ACC112 (cell line): ENCODE results near the gene SLC4A4.

Experiments
- H2AFZ ChIP-seq: fragments of 200-600 bp; sonication (generic); one replicate; pipeline ENCODE4 v1.6.0; 2017; ENCODE audit warnings: antibody characterized with exemption, low read length; ENCODE audit not compliant: unreplicated experiment
- H3K27ac ChIP-seq: fragments of 200-600 bp; sonication (generic); 2 replicates; pipeline ENCODE4 v1.5.1; 2014; ENCODE audit warnings: low read depth, mild to moderate bottlenecking, antibody characterized with exemption, low read length, moderate library complexity
- H3K27me3 ChIP-seq: fragments of 200-600 bp; sonication (generic); 2 replicates; pipeline ENCODE4 v1.6.1; 2014; ENCODE audit warnings: mild to moderate bottlenecking, antibody characterized with exemption, low read length, moderate library complexity, mixed read lengths; ENCODE audit not compliant: insufficient read depth
- H3K36me3 ChIP-seq: fragments of 200-600 bp; sonication (generic); 2 replicates; pipeline ENCODE4 v1.6.1; 2016; ENCODE audit warnings: mild to moderate bottlenecking, antibody characterized with exemption, low read length, moderate library complexity, mixed read lengths; ENCODE audit not compliant: insufficient read depth
- H3K4me1 ChIP-seq: fragments of 200-600 bp; sonication (generic); one replicate; pipeline ENCODE4 v1.6.1; 2016; ENCODE audit warnings: low read length, mixed read lengths; ENCODE audit not compliant: insufficient read depth, unreplicated experiment, control insufficient read depth
- H3K4me3 ChIP-seq: fragments of 200-600 bp; sonication (generic); 2 replicates; pipeline ENCODE4 v1.5.1; 2014; ENCODE audit warnings: mild to moderate bottlenecking, low read depth, low read length
- H3K79me2 ChIP-seq: fragments of 200-600 bp; sonication (generic); one replicate; pipeline ENCODE4 v1.6.0; 2016; ENCODE audit warnings: low read length; ENCODE audit not compliant: control insufficient read depth, unreplicated experiment, insufficient read depth

Gene SLC4A4

DNA sequence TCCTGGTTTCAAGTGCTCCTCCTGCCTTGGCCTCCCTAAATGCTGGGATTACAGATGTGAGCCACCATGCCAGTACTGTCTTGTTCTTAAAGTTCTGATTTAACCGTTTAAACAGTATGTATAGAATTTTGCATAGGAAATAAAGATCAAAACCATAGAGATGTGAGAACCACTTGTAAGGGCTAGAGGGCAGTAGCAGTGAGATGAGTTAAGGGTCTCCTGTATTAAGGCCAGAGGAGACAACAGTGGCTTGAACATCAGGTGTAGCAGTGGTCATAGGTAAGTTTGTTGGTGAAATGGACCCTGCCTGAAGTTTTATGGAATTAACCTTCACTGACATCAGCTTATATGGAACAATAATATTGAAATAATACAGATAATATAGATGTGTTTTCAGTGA lies 155.7 kb downstream of the SLC4A4 start:
- H3K27ac ChIP-seq: no peak overlapping the region
- H3K4me3 ChIP-seq: no peak overlapping the region
- no peaks in the 10 kb centered on the region; the same call in 1 of the 2 replicates for H3K27me3 ChIP-seq
- H3K79me2 ChIP-seq: no peaks in the 10 kb centered on the region
- no peaks in the 10 kb centered on the region for H3K4me1 ChIP-seq
- no peaks in the 10 kb centered on the region for H3K36me3 ChIP-seq
- no peak overlapping the region for H2AFZ ChIP-seq

DNA sequence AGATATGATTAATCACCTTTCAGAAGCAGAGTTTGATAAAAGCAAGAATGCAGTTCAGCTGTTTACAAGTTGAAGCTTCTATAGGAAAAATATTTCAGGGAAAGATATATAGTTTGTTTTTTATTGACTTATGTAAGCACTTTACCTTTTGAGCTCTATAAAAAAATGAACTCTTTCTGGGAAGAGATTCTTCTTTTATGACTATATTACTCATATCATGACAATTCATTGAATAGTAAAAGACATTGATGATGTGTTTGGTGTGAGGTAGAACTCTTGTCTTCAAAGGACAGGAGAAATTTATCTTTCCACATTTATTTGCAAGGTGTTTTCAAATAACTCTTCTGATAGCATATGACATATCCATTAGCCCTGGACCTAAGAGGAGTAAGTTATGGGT lies 156.6 kb downstream of the SLC4A4 start:
- Histone ChIP-seq H3K4me1 (no peaks in the 10 kb centered on the region), H3K27ac (no peak overlapping the region), H3K4me3 (no peak overlapping the region), H3K27me3 (no peaks in the 10 kb centered on the region; the same call in 1 of the 2 replicates), H3K79me2 (no peaks in the 10 kb centered on the region), H2AFZ (no peak overlapping the region), H3K36me3 (no peaks in the 10 kb centered on the region)

DNA sequence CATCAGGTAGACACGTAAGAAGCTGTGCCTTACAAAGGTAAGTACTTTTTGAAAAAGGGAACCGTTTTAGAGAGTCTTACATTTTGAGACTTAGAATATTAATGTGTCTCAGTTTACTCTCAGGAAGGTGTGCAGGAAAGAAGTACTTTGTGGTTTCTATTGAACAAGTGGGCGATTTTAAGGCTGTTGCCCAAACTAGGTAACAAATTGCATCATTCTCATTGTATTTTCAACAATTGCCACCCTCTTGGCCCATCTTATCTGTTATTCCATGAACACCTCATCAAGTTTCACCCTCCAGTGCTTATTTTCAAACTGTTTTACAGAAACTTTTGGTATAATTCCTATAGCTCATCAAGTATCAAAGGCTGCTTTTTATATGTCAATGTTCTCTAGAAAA lies 158.3 kb downstream of the SLC4A4 start:
- H3K27me3 ChIP-seq: no peaks in the 10 kb centered on the region; the same call in 1 of the 2 replicates
- H3K27ac ChIP-seq: no peak overlapping the region
- H3K4me3 ChIP-seq: no peak overlapping the region
- H3K36me3 ChIP-seq: no peaks in the 10 kb centered on the region
- H3K4me1 ChIP-seq: no peaks in the 10 kb centered on the region
- no peaks in the 10 kb centered on the region for H3K79me2 ChIP-seq
- H2AFZ ChIP-seq: no peak overlapping the region

GRCh38 chr4:71498002-71498401 lies 159.2 kb downstream of the SLC4A4 start:
- H3K79me2 ChIP-seq: no peaks in the 10 kb centered on the region
- H3K4me3 ChIP-seq: no peak overlapping the region
- H2AFZ ChIP-seq: no peak overlapping the region
- H3K4me1 ChIP-seq: no peaks in the 10 kb centered on the region
- no peak overlapping the region for H3K27ac ChIP-seq
- H3K27me3 ChIP-seq: no peaks in the 10 kb centered on the region; the same call in 1 of the 2 replicates
- H3K36me3 ChIP-seq: no peaks in the 10 kb centered on the region

GRCh38 chr4:71498625-71499024 lies 159.8 kb downstream of the SLC4A4 start:
- Histone ChIP-seq H3K27me3 (no peaks in the 10 kb centered on the region; the same call in 1 of the 2 replicates), H3K27ac (no peak overlapping the region), H3K79me2 (no peaks in the 10 kb centered on the region), H3K36me3 (no peaks in the 10 kb centered on the region), H3K4me3 (no peak overlapping the region), H2AFZ (no peak overlapping the region), H3K4me1 (no peaks in the 10 kb centered on the region)

DNA sequence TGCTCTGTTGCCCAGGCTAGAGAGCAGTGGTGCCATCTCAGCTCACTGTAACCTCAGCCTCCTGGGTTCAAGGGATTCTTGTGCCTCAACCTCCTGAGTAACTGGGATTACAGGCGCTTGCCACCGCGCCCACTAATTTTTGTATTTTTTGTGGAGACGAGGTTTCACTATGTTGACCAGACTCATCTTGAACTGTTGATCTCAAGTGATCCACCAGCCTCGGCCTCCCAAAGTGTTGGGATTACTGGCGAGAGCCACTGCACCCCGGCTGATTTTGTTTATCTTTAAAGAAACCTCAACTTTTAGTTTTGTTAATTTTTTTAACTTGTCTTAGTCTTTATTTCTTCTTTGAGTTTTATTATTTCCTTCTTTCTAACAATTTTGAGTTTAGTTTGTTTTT lies 163.2 kb downstream of the SLC4A4 start:
- Histone ChIP-seq H3K36me3 (no peaks in the 10 kb centered on the region), H3K79me2 (no peaks in the 10 kb centered on the region), H3K27ac (no peak overlapping the region), H3K4me1 (no peaks in the 10 kb centered on the region), H3K4me3 (no peak overlapping the region), H3K27me3 (no peaks in the 10 kb centered on the region; the same call in 1 of the 2 replicates), H2AFZ (no peak overlapping the region)

DNA sequence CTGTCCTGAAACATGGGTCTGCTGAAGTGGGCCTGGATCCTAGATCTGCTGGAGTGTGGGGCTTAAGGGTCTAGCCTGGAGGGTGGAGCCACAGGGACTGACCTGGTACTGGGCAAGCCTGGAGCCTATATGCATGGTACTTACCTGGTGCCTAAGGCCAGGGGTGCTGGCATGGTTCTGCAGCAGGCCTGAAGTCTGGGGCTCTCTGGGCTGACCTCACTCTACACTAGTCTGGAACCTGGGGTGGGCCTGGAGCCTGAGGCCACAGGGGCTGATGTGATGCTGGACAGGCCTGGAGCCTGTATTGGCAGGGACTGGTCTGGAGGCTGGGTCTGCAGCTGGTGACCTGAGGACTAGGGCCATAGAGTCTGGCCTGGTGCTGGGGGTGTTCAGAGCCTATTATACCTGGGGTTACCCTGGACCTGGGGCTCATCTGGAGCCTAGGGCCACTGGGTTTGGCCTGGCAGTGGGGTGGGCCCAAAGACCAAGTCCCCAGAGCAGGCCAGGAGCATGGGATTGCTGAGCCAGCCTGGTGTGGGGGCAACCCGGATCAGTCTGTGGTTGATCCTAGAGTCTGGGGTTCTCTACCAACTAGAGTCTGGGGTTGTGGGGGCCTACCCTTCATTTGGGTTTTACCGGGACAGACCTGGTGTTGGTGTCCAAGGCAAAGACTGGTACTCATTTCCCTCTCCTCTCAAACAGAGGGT lies 179.6 kb downstream of the SLC4A4 start:
- Histone ChIP-seq H3K27me3 (no peaks in the 10 kb centered on the region), H3K27ac (no peak overlapping the region), H2AFZ (no peak overlapping the region), H3K4me1 (no peaks in the 10 kb centered on the region), H3K4me3 (no peak overlapping the region), H3K79me2 (no peaks in the 10 kb centered on the region), H3K36me3 (no peaks in the 10 kb centered on the region)

GRCh38 chr4:71520308-71520707 lies 181.5 kb downstream of the SLC4A4 start:
- H2AFZ ChIP-seq: no peak overlapping the region
- no peaks in the 10 kb centered on the region for H3K36me3 ChIP-seq

GRCh38 chr4:71520850-71521249 lies 182.0 kb downstream of the SLC4A4 start:
- no peak overlapping the region for H2AFZ ChIP-seq
- H3K4me3 ChIP-seq: no peak overlapping the region
- H3K4me1 ChIP-seq: no peaks in the 10 kb centered on the region
- no peak overlapping the region for H3K27ac ChIP-seq
- no peaks in the 10 kb centered on the region for H3K36me3 ChIP-seq
- H3K27me3 ChIP-seq: no peaks in the 10 kb centered on the region
- no peaks in the 10 kb centered on the region for H3K79me2 ChIP-seq

More at GRCh38 chr4:71520308-71520707, 181.5 kb downstream of the SLC4A4 start:
- H3K79me2 ChIP-seq: no peaks in the 10 kb centered on the region
- H3K27me3 ChIP-seq: no peaks in the 10 kb centered on the region
- H3K4me1 ChIP-seq: no peaks in the 10 kb centered on the region
- no peak overlapping the region for H3K4me3 ChIP-seq
- H3K27ac ChIP-seq: no peak overlapping the region

DNA sequence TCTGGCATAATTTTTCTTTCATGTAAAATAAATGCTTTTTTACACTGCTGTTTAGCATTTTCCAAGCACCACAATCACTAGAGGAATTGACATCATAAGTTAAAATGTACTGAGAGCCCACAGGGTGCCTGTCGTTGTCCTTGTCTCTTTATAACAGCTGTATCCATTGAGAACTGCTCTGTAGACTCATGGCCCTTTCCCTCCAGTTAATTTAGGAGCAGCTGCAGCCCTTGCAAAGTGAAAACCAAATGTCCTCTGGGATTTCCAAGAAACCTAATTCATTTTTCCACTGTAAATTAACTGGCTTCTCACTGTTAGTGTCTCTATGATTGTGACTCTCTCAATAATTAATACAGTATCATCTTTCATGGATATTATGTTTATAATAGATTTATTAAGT lies 185.9 kb downstream of the SLC4A4 start:
- Histone ChIP-seq H3K27me3 (no peaks in the 10 kb centered on the region), H3K79me2 (no peaks in the 10 kb centered on the region), H3K4me1 (no peaks in the 10 kb centered on the region), H2AFZ (no peak overlapping the region), H3K4me3 (no peak overlapping the region), H3K27ac (no peak overlapping the region), H3K36me3 (no peaks in the 10 kb centered on the region)

GRCh38 chr4:71526637-71527406 lies 188.0 kb downstream of the SLC4A4 start:
- Histone ChIP-seq H3K4me1 (no peaks in the 10 kb centered on the region), H3K27ac (no peak overlapping the region), H3K27me3 (no peaks in the 10 kb centered on the region), H3K79me2 (no peaks in the 10 kb centered on the region), H2AFZ (no peak overlapping the region), H3K36me3 (no peaks in the 10 kb centered on the region), H3K4me3 (no peak overlapping the region)
